ENCODE results near the gene BCLAF1. TPM values are rescaled to one million over a fixed set of nuclear protein-coding genes. Genes with fewer than 3 reads are reported as not detected.

The BCLAF1 gene
- total and polyA plus RNA-seq, 9 of the 15 experiments (the other 6 are each of a cell fraction or from before 2014, with no cell fraction given): 65.4 to 286 (median 165) TPM

GRCh38 chr6:136249811-136250685 lies 39.6 kb downstream of the BCLAF1 start, which contains the start of gene MTFR2 (continued):
- TF ChIP-seq, protein P1, sequence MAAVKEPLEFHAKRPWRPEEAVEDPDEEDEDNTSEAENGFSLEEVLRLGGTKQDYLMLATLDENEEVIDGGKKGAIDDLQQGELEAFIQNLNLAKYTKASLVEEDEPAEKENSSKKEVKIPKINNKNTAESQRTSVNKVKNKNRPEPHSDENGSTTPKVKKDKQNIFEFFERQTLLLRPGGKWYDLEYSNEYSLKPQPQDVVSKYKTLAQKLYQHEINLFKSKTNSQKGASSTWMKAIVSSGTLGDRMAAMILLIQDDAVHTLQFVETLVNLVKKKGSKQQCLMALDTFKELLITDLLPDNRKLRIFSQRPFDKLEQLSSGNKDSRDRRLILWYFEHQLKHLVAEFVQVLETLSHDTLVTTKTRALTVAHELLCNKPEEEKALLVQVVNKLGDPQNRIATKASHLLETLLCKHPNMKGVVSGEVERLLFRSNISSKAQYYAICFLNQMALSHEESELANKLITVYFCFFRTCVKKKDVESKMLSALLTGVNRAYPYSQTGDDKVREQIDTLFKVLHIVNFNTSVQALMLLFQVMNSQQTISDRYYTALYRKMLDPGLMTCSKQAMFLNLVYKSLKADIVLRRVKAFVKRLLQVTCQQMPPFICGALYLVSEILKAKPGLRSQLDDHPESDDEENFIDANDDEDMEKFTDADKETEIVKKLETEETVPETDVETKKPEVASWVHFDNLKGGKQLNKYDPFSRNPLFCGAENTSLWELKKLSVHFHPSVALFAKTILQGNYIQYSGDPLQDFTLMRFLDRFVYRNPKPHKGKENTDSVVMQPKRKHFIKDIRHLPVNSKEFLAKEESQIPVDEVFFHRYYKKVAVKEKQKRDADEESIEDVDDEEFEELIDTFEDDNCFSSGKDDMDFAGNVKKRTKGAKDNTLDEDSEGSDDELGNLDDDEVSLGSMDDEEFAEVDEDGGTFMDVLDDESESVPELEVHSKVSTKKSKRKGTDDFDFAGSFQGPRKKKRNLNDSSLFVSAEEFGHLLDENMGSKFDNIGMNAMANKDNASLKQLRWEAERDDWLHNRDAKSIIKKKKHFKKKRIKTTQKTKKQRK (IDR thresholded peaks at IDR 0.05; ENCODE audit: borderline replicate concordance, low read depth, low read length): peak; percentile 49; the same call in 1 of the 2 replicates
- peak; percentile 93 for TF ChIP-seq POLR2H (tag; IDR thresholded peaks at IDR 0.05; ENCODE audit: low read depth)
- peak; percentile 83; the same call in 1 of the 2 replicates for TF ChIP-seq PML (IDR thresholded peaks at IDR 0.05; ENCODE audit: low read length)
- TF ChIP-seq, protein P2, sequence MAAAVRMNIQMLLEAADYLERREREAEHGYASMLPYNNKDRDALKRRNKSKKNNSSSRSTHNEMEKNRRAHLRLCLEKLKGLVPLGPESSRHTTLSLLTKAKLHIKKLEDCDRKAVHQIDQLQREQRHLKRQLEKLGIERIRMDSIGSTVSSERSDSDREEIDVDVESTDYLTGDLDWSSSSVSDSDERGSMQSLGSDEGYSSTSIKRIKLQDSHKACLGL (CRISPR knock-in tag; IDR thresholded peaks at IDR 0.05; ENCODE audit: borderline replicate concordance, poor library complexity, severe bottlenecking): peak; percentile 85
- no peak for TF ChIP-seq ZNF175 (CRISPR knock-in tag; IDR thresholded peaks at IDR 0.05; ENCODE audit: low read depth)
- TF ChIP-seq, protein P3, sequence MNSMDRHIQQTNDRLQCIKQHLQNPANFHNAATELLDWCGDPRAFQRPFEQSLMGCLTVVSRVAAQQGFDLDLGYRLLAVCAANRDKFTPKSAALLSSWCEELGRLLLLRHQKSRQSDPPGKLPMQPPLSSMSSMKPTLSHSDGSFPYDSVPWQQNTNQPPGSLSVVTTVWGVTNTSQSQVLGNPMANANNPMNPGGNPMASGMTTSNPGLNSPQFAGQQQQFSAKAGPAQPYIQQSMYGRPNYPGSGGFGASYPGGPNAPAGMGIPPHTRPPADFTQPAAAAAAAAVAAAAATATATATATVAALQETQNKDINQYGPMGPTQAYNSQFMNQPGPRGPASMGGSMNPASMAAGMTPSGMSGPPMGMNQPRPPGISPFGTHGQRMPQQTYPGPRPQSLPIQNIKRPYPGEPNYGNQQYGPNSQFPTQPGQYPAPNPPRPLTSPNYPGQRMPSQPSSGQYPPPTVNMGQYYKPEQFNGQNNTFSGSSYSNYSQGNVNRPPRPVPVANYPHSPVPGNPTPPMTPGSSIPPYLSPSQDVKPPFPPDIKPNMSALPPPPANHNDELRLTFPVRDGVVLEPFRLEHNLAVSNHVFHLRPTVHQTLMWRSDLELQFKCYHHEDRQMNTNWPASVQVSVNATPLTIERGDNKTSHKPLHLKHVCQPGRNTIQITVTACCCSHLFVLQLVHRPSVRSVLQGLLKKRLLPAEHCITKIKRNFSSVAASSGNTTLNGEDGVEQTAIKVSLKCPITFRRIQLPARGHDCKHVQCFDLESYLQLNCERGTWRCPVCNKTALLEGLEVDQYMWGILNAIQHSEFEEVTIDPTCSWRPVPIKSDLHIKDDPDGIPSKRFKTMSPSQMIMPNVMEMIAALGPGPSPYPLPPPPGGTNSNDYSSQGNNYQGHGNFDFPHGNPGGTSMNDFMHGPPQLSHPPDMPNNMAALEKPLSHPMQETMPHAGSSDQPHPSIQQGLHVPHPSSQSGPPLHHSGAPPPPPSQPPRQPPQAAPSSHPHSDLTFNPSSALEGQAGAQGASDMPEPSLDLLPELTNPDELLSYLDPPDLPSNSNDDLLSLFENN (IDR thresholded peaks at IDR 0.05; ENCODE audit: low read depth in 2 of 2, low read length in 2 of 2): peak; percentile 62 to 91; a peak in 3 of 4 replicates
- TF ChIP-seq HMBOX1 (IDR thresholded peaks at IDR 0.05): 0 out of 2 replicates have a peak, but pooled peaks have one; percentile 35
- TF ChIP-seq ZNF57 (CRISPR knock-in tag; IDR thresholded peaks at IDR 0.05): no peak
- no peak for TF ChIP-seq IRF9 (tag; IDR thresholded peaks at IDR 0.05)
- TF ChIP-seq ARID3A (IDR thresholded peaks at IDR 0.05; ENCODE audit: borderline replicate concordance, low read depth, low read length): peak; percentile 78; the same call in 1 of the 2 replicates
- no peak for TF ChIP-seq ZFP1 (CRISPR knock-in tag; IDR thresholded peaks at IDR 0.05)
- TF ChIP-seq LEF1 (IDR thresholded peaks at IDR 0.05): no peak
- 0 out of 2 replicates have a peak, but pooled peaks have one; percentile 9 for TF ChIP-seq SMARCE1 (IDR thresholded peaks at IDR 0.05)
